Mesenchymal stem cell (in vitro differentiated cells and primary cell): ENCODE measurements around the gene PHB1.
A peak's percentile ranks its signal among the peaks of the same experiment; 100 is the strongest.

Experiments
- DNase-seq: peaks from one replicate; pipeline ENCODE4 v3.0.0-alpha.2; 2013
- H2AFZ ChIP-seq: one replicate; pipeline ENCODE4 v1.6.1; 2013; ENCODE audit warnings: low read depth, mild to moderate bottlenecking, control low read depth, inconsistent platforms, low read length, moderate library complexity
- H2AK5ac ChIP-seq: 2 replicates; pipeline ENCODE4 v1.6.1; 2013; ENCODE audit warnings: low read length, moderate library complexity, mild to moderate bottlenecking, inconsistent platforms; ENCODE audit not compliant: severe bottlenecking
- H2BK120ac ChIP-seq: one replicate; pipeline ENCODE4 v1.6.1; 2013; ENCODE audit warnings: low read depth, mild to moderate bottlenecking, inconsistent platforms, low read length, moderate library complexity
- H2BK12ac ChIP-seq, 2 experiments: one replicate each; pipeline ENCODE4 v1.6.1; 2013; ENCODE audit warnings: inconsistent platforms in 2 of 2, low read length in 2 of 2, mild to moderate bottlenecking in 2 of 2, moderate library complexity in 2 of 2, control low read depth in 1 of 2
- H2BK15ac ChIP-seq: one replicate; pipeline ENCODE4 v1.6.1; 2013; ENCODE audit warnings: mild to moderate bottlenecking, low read depth, inconsistent platforms; ENCODE audit not compliant: poor library complexity, severe bottlenecking
- H2BK5ac ChIP-seq: 2 replicates; pipeline ENCODE4 v1.6.1; 2013; ENCODE audit warnings: low read depth, mild to moderate bottlenecking, low read length, control low read depth, inconsistent platforms; ENCODE audit not compliant: poor library complexity, severe bottlenecking
- H3K14ac ChIP-seq, 2 experiments: one replicate each; pipeline ENCODE4 v1.6.1; 2013; ENCODE audit warnings: inconsistent platforms in 2 of 2, low read length in 2 of 2, control low read depth in 1 of 2, mild to moderate bottlenecking in 1 of 2, moderate library complexity in 1 of 2
- H3K18ac ChIP-seq, 2 experiments: one replicate each; pipeline ENCODE4 v1.6.1; 2013; ENCODE audit warnings: inconsistent platforms in 2 of 2, low read length in 2 of 2, control low read depth in 1 of 2, low read depth in 1 of 2, mild to moderate bottlenecking in 1 of 2
- H3K23ac ChIP-seq, 2 experiments: one replicate each; pipeline ENCODE4 v1.6.1; 2013; ENCODE audit warnings: inconsistent platforms in 2 of 2, low read length in 2 of 2, mild to moderate bottlenecking in 2 of 2, moderate library complexity in 2 of 2, control low read depth in 1 of 2
- H3K27ac ChIP-seq: 2 replicates; pipeline ENCODE4 v1.5.1; 2013; ENCODE audit warnings: mild to moderate bottlenecking, moderate library complexity, low read length, control low read depth, inconsistent platforms; ENCODE audit not compliant: poor library complexity, severe bottlenecking
- H3K27me3 ChIP-seq, 2 experiments: 2 replicates each; pipeline versions ENCODE4 v1.6.1 to v1.7.0; 2013; ENCODE audit warnings: low read length in 2 of 2, mild to moderate bottlenecking in 2 of 2, moderate library complexity in 2 of 2, control low read depth in 1 of 2, inconsistent platforms in 1 of 2; ENCODE audit not compliant: control insufficient read depth in 1 of 2, insufficient read depth in 1 of 2
- H3K36me3 ChIP-seq, 2 experiments: 2 replicates each; pipeline versions ENCODE4 v1.6.1 to v1.7.0; 2013; ENCODE audit warnings: low read length in 2 of 2, control low read depth in 1 of 2, inconsistent platforms in 1 of 2, low read depth in 1 of 2, mild to moderate bottlenecking in 1 of 2; ENCODE audit not compliant: insufficient read depth in 2 of 2, control insufficient read depth in 1 of 2
- H3K4ac ChIP-seq, 2 experiments: one replicate each; pipeline ENCODE4 v1.6.1; 2013; ENCODE audit warnings: inconsistent platforms in 2 of 2, low read length in 2 of 2, mild to moderate bottlenecking in 2 of 2, moderate library complexity in 2 of 2, control low read depth in 1 of 2, low read depth in 1 of 2
- H3K4me1 ChIP-seq: 2 replicates; pipeline ENCODE4 v1.6.1; 2013; ENCODE audit warnings: low read depth, low read length, control low read depth; ENCODE audit not compliant: control insufficient read depth, insufficient read depth
- H3K4me2 ChIP-seq: 2 replicates; pipeline ENCODE4 v1.6.1; 2013; ENCODE audit warnings: low read length, mild to moderate bottlenecking, inconsistent platforms; ENCODE audit not compliant: poor library complexity, severe bottlenecking
- H3K4me3 ChIP-seq, 2 experiments: 2 replicates each; pipeline versions ENCODE4 v1.5.1 to v1.7.0; 2013; ENCODE audit warnings: low read length in 2 of 2, mild to moderate bottlenecking in 2 of 2, control low read depth in 1 of 2, low read depth in 1 of 2; ENCODE audit not compliant: insufficient read depth in 1 of 2
- H3K79me1 ChIP-seq: replicated peaks from 2 replicates; pipeline ENCODE4 v1.6.1; 2013; ENCODE audit warnings: mild to moderate bottlenecking, control low read depth, low read length, inconsistent platforms; ENCODE audit not compliant: poor library complexity, severe bottlenecking
- H3K9ac ChIP-seq: 2 replicates; pipeline ENCODE4 v1.7.0; 2013; ENCODE audit warnings: mild to moderate bottlenecking, low read length, moderate library complexity
- H3K9me3 ChIP-seq: 2 replicates; pipeline ENCODE4 v1.7.0; 2013; ENCODE audit warnings: mild to moderate bottlenecking, low read length; ENCODE audit not compliant: control insufficient read depth
- H4K8ac ChIP-seq: one replicate; pipeline ENCODE4 v1.6.1; 2013; ENCODE audit warnings: inconsistent platforms, mild to moderate bottlenecking, low read length, moderate library complexity
- H4K91ac ChIP-seq: one replicate; pipeline ENCODE4 v1.6.1; 2013; ENCODE audit warnings: mild to moderate bottlenecking, low read length, inconsistent platforms
- WGBS: methylation state at CpG from one replicate; pipeline ENCODE4 v1.1.7; 2013; ENCODE audit warnings: mixed read lengths; 5-methylcytosine and 5-hydroxymethylcytosine counted together

The PHB1 gene

DNA sequence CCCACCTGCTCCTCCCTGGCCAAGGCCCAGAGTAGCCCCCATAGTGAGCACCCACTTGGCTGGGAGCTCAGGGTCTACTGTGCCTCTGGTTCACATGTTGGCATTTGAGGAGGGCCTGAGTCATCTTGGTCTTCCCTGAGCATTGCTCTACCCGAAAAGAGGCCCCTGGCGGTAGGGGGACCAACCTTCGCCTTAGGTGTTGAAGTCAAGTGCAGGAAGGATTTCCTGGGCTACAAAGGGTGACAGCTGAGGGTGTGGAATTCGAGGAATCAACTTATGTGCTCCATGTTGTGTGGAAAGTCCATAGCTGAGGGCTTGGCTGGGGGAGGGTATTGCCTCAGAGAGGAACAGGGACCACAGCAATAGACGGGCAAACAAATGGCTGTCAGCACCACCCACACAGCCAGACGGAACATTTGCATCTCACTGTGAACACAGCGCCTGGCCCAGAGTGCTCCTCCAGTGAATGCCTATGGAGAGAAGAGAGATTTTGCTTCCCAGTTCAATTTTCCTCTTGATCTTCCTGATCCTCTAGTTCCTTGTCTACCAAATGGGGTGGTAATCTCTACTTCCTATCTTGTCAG lies 44.8 kb upstream of the PHB1 start:
- H3K18ac ChIP-seq = no peak overlapping the region
- no peak overlapping the region for H3K4me2 ChIP-seq
- H3K9ac ChIP-seq = no peak overlapping the region
- DNase-seq = no peak
- no peaks in the 10 kb centered on the region for H3K36me3 ChIP-seq
- no peak overlapping the region for H3K27ac ChIP-seq
- H3K23ac ChIP-seq = no peak overlapping the region
- H3K79me1 ChIP-seq = no peaks in the 10 kb centered on the region
- H2BK15ac ChIP-seq = no peak overlapping the region
- no peak overlapping the region for H3K4ac ChIP-seq
- peaks cover 70 to 94% of the 10 kb centered on the region in 2 experiments for H3K27me3 ChIP-seq
- no peak overlapping the region for H2AFZ ChIP-seq
- H3K4me3 ChIP-seq = no peak overlapping the region
- no peak overlapping the region for H4K91ac ChIP-seq
- H4K8ac ChIP-seq = no peak overlapping the region
- peak overlapping the region in 1 of 2 experiments; percentile 29 for H2BK12ac ChIP-seq
- no peak overlapping the region for H2BK5ac ChIP-seq
- no peaks in the 10 kb centered on the region for H3K4me1 ChIP-seq
- H3K14ac ChIP-seq = peak overlapping the region in 1 of 2 experiments; percentile 41
- whole genome bisulfite sequencing = 22% methylated on average over 7 of the region's 7 CpGs
- H3K9me3 ChIP-seq = peaks cover 13% of the 10 kb centered on the region
- H2BK120ac ChIP-seq = no peak overlapping the region
- no peak overlapping the region for H2AK5ac ChIP-seq

DNA sequence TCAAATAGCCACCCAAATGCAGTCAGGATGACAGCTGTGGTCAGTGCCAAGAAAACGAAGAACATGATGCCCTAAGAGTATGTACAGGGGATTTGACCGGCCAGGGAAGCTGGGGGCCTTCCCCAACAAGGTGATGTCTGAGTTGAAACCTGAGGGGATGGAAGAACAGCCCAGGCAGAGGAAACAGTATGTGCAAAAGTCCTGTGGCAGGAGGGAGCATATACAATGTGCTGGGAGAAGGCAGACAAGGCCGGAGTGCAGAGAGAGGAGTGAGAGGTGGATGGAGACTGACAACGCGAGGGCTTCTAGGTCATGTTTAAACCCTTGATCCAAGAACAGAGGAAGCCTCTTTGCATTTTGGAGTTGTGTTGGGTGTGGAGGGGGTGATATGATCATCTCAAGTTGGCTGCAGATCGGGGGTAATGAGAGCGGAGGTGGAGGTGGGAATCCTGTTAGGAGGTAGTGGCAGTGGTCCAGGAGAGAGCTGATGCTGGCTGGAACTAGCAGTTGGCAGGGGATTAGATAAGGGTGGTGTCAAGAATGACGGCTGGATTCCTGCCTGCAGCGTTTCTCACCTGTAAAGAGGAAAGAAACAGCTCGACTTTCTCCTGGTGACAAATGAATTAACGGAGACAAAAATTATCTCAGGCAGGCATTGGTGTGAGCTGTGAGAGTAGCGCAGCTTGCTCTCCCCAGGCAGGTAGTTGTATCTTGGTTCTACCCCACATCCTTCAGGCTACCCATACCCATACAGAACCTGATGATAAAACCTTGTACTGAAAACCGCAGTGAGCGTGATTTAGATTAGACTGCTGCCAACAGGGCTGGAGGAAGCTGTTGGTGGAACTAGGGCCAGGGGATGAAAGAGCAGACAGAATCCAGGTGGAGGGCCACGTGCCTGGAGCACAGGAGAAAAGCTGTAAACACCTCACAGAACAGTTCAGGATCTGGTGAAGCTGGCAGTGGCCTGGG lies 43.2 kb upstream of the PHB1 start:
- no peak for DNase-seq
- Histone ChIP-seq H3K4me2 (no peak overlapping the region), H3K27me3 (peaks cover 54 to 87% of the 10 kb centered on the region in 2 experiments), H3K4ac (no peak overlapping the region), H3K36me3 (no peaks in the 10 kb centered on the region), H3K23ac (no peak overlapping the region), H3K18ac (no peak overlapping the region), H3K27ac (no peak overlapping the region), H4K91ac (no peak overlapping the region), H3K4me3 (no peak overlapping the region), H2BK120ac (no peak overlapping the region), H2AK5ac (no peak overlapping the region), H2BK12ac (no peak overlapping the region), H3K9me3 (no peaks in the 10 kb centered on the region), H3K4me1 (no peaks in the 10 kb centered on the region), H2BK5ac (no peak overlapping the region), H3K9ac (no peak overlapping the region), H2AFZ (no peak overlapping the region), H3K79me1 (no peaks in the 10 kb centered on the region), H4K8ac (no peak overlapping the region), H2BK15ac (no peak overlapping the region), H3K14ac (peak overlapping the region in 1 of 2 experiments; percentile 53)
- WGBS = 59% methylated on average over 15 of the region's 15 CpGs

DNA sequence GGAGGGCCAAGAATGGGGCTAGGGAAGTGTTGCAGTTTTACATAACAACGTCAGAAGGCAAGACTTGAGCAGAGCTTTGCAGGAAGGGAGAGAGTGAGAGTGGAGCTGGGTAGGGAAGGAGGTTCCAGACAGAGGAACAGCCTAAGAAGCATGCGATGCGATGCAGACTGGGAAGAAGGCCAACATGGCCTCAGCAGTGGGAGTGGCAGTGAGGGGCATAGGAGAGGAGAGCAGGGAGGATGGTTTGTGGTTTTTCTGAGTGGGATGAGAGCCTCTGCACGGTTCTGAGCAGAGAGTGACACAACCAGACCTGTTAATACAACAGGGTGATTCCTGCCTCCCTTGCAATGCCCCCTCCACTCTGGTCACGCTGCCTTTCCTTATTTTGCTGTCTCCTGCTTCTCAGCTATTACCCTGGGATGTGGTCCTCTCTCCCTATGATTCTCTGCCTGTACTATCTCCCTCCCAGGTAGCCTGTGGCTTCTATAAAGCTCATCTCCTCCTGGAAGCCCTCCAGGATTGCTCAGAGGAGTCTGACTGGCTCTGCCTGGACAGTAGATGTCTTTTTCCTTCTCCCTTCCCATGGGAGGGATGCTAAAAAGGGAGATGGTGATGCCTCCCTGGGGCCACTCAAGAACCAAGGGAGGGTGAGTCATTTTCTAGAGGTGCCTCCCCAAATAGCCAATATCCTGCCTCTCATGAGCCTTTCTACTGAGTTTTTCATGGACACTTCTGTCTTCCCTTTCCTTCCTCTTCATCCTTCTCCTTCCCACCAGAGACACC lies 41.7 kb upstream of the PHB1 start:
- DNase-seq = peak; percentile 66
- Histone ChIP-seq H2AK5ac (no peak overlapping the region), H3K27me3 (peaks cover 40 to 84% of the 10 kb centered on the region in 2 experiments), H3K79me1 (no peaks in the 10 kb centered on the region), H4K8ac (no peak overlapping the region), H3K9ac (no peak overlapping the region), H3K9me3 (no peaks in the 10 kb centered on the region), H2BK5ac (no peak overlapping the region), H3K27ac (no peak overlapping the region), H3K18ac (peak overlapping the region in 1 of 2 experiments; percentile 64), H2BK15ac (no peak overlapping the region), H3K4me3 (no peak overlapping the region), H3K36me3 (no peaks in the 10 kb centered on the region), H2BK120ac (no peak overlapping the region), H3K4ac (no peak overlapping the region), H3K4me1 (no peaks in the 10 kb centered on the region), H4K91ac (no peak overlapping the region), H3K23ac (no peak overlapping the region), H2BK12ac (no peak overlapping the region), H2AFZ (no peak overlapping the region), H3K4me2 (no peak overlapping the region), H3K14ac (no peak overlapping the region)
- WGBS = 61% methylated on average over 4 of the region's 5 CpGs
